Esophagus muscularis mucosa (tissue), 4 donors: ENCODE data around the gene HK3. TPM values are rescaled to one million over a fixed set of nuclear protein-coding genes. Genes with fewer than 3 reads are reported as not detected.

ENCODE experiments used
- DNase-seq: peaks from one replicate; pipeline ENCODE4 v3.0.0-alpha.2; 2017; ENCODE audit errors: extremely low spot score
- H3K27ac ChIP-seq, 4 donors: fragments of 200-600 bp; sonication (generic); replicated peaks in 1 of 4; 1 replicate in 3 of 4; 2 replicates in 1 of 4; pipeline ENCODE4 v1.5.1; 2016 to 2019; ENCODE audit warnings: mild to moderate bottlenecking in 1 of 4
- H3K27me3 ChIP-seq, 4 donors: fragments of 200-600 bp; sonication (generic); one replicate each; pipeline versions ENCODE4 v1.5.1 to v1.6.0; 2016 to 2019
- H3K36me3 ChIP-seq, 4 donors: fragments of 200-600 bp; sonication (generic); one replicate each; pipeline ENCODE4 v1.5.1; 2016 to 2019
- H3K4me1 ChIP-seq, 4 donors: fragments of 200-600 bp; sonication (generic); one replicate each; pipeline ENCODE4 v1.5.1; 2016 to 2019
- H3K4me3 ChIP-seq, 4 donors: fragments of 200-600 bp; sonication (generic); 1 replicate in 2 of 4; 2 replicates in 2 of 4; pipeline ENCODE4 v1.5.1; 2016 to 2019; ENCODE audit warnings: mild to moderate bottlenecking in 4 of 4, moderate library complexity in 1 of 4
- H3K9me3 ChIP-seq, 4 donors: fragments of 200-600 bp; sonication (generic); 1 replicate in 3 of 4; 2 replicates in 1 of 4; pipeline ENCODE4 v1.5.1; 2016 to 2019
- CTCF ChIP-seq, 3 experiments: fragments of 200-600 bp in 2 of 3; fragments of 450-650 bp in 1 of 3; sonication (generic) in 2 of 3; IDR thresholded peaks; one replicate each; pipeline ENCODE4 v1.5.1; 2017 to 2019; ENCODE audit warnings: antibody characterized with exemption in 3 of 3, mild to moderate bottlenecking in 2 of 3, moderate library complexity in 1 of 3
- EP300 ChIP-seq: sonication (generic); formaldehyde crosslinking; IDR thresholded peaks from one replicate; pipeline ENCODE4 v1.6.1; 2017; ENCODE audit warnings: antibody characterized with exemption
- POLR2A ChIP-seq: fragments of 450-650 bp; IDR thresholded peaks from one replicate; pipeline ENCODE4 v1.6.1; 2017; ENCODE audit warnings: antibody characterized with exemption, moderate library complexity, mild to moderate bottlenecking, low read depth
- POLR2AphosphoS5 ChIP-seq, 2 donors: sonication (generic); formaldehyde crosslinking; IDR thresholded peaks; one replicate each; pipeline ENCODE4 v1.6.1; 2017; ENCODE audit warnings: antibody characterized with exemption in 2 of 2
- WGBS: methylation state at CpG from one replicate; pipeline ENCODE4 v1.1.5; 2018; 5-methylcytosine and 5-hydroxymethylcytosine counted together
- intact Hi-C: fragments of 100-400 bp; cut with DNase I; formaldehyde crosslinking; loops from one replicate; pipeline ENCODE4 v1.15.1; 2023
- total RNA-seq, 4 donors: library from RNA; depleted of rRNA; stranded (reverse); fragments of >200 nt; gene quantifications; one replicate each; pipeline versions ENCODE4 v1.1.0 to v1.2.1, GENCODE V29; 2016

HK3 gene
- total RNA-seq, 4 donors from 2014 or later: 3.8 to 11.6 (median 6.9) TPM

- no peak overlapping the region for H3K27ac ChIP-seq
- no peaks in the 10 kb centered on the region for H3K9me3 ChIP-seq
- H3K36me3 ChIP-seq: no peaks in the 10 kb centered on the region
- no peak overlapping the region for H3K4me3 ChIP-seq
- peaks cover 0 to 6% (median 0%) of the 10 kb centered on the region in 4 donors for H3K27me3 ChIP-seq
- intact Hi-C loops: no loop called here
- H3K4me1 ChIP-seq: no peaks in the 10 kb centered on the region
- WGBS: 84% methylated on average over 4 of the region's 9 CpGs
- no peak for DNase-seq
- TF ChIP-seq EP300 (no peak), CTCF (IDR thresholded peaks at IDR 0.05) (no peak), POLR2AphosphoS5 (IDR thresholded peaks at IDR 0.05) (no peak), POLR2A (no peak)
Measured at GRCh38 chr5:176890455-176891330, 8.5 kb downstream of the HK3 start.

GRCh38 chr5:176889321-176890280 is 9.5 kb downstream of the HK3 start:
- no peak for DNase-seq
- 94% methylated on average over 24 of the region's 24 CpGs for WGBS
- TF ChIP-seq EP300 (no peak), CTCF (IDR thresholded peaks at IDR 0.05) (no peak), POLR2A (no peak), POLR2AphosphoS5 (IDR thresholded peaks at IDR 0.05) (no peak)
- Histone ChIP-seq H3K4me3 (no peak overlapping the region), H3K9me3 (no peaks in the 10 kb centered on the region), H3K36me3 (no peaks in the 10 kb centered on the region), H3K27ac (no peak overlapping the region), H3K4me1 (no peaks in the 10 kb centered on the region), H3K27me3 (peaks cover 0 to 6% (median 0%) of the 10 kb centered on the region in 4 donors)
- intact Hi-C loops: no loop called here

- no peaks in the 10 kb centered on the region for H3K36me3 ChIP-seq
Measured at GRCh38 chr5:176888865-176889165, 10.3 kb downstream of the HK3 start.

More at GRCh38 chr5:176888865-176889165, 10.3 kb downstream of the HK3 start:
- Histone ChIP-seq H3K4me1 (no peaks in the 10 kb centered on the region), H3K27ac (no peak overlapping the region), H3K4me3 (no peak overlapping the region), H3K27me3 (peaks cover 0 to 6% (median 0%) of the 10 kb centered on the region in 4 donors), H3K9me3 (no peaks in the 10 kb centered on the region)
- TF ChIP-seq POLR2A (no peak), EP300 (no peak), CTCF (IDR thresholded peaks at IDR 0.05) (no peak), POLR2AphosphoS5 (IDR thresholded peaks at IDR 0.05) (no peak)
- intact Hi-C loops: no loop called here
- 100% methylated on average over 1 of the region's 1 CpG for WGBS
- no peak for DNase-seq
